GM12865 (cell line): Measurements from ENCODE around the gene WDFY3.

ENCODE experiments used
- DNase-seq: peaks from one replicate; pipeline ENCODE4 v3.0.0; 2010; ENCODE audit warnings: low read depth
- H3K4me3 ChIP-seq: 2 replicates; pipeline ENCODE4 v1.5.1; 2011; ENCODE audit warnings: mild to moderate bottlenecking, low read depth, low read length, control low read depth
- CTCF ChIP-seq: IDR thresholded peaks from 2 replicates; pipeline ENCODE4 v1.5.1; 2011; ENCODE audit warnings: low read length, control low read depth, low read depth, inconsistent platforms; ENCODE audit not compliant: insufficient read depth; ENCODE audit errors: missing control alignments

WDFY3 gene

GRCh38 chr4:84740057-84740456, 226.4 kb downstream of the WDFY3 start:
- DNase-seq, result no peak
- TF ChIP-seq CTCF, result no peak
- no peak overlapping the region for H3K4me3 ChIP-seq

- H3K4me3 ChIP-seq, result no peak overlapping the region
- DNase-seq, result no peak
- no peak for TF ChIP-seq CTCF
These were observed 227.9 kb downstream of the WDFY3 start for GRCh38 chr4:84738622-84739021.

GRCh38 chr4:84737656-84738055, 228.8 kb downstream of the WDFY3 start:
- TF ChIP-seq CTCF, result no peak
- DNase-seq, result no peak
- H3K4me3 ChIP-seq, result no peak overlapping the region

- H3K4me3 ChIP-seq, result no peak overlapping the region
- no peak for DNase-seq
- no peak for TF ChIP-seq CTCF
These were observed 232.5 kb downstream of the WDFY3 start for GRCh38 chr4:84734037-84734436.

GRCh38 chr4:84733343-84734033, 233.0 kb downstream of the WDFY3 start:
- TF ChIP-seq CTCF, result no peak
- no peak for DNase-seq
- H3K4me3 ChIP-seq, result no peak overlapping the region

GRCh38 chr4:84730375-84730774, 236.1 kb downstream of the WDFY3 start:
- no peak for TF ChIP-seq CTCF
- no peak for DNase-seq

GRCh38 chr4:84727491-84727890, 239.0 kb downstream of the WDFY3 start:
- H3K4me3 ChIP-seq, result no peak overlapping the region
- no peak for DNase-seq
- no peak for TF ChIP-seq CTCF

More at GRCh38 chr4:84730375-84730774, 236.1 kb downstream of the WDFY3 start:
- no peak overlapping the region for H3K4me3 ChIP-seq
